ENCODE data around the gene THAP3.

- TF ChIP-seq, protein P1, sequence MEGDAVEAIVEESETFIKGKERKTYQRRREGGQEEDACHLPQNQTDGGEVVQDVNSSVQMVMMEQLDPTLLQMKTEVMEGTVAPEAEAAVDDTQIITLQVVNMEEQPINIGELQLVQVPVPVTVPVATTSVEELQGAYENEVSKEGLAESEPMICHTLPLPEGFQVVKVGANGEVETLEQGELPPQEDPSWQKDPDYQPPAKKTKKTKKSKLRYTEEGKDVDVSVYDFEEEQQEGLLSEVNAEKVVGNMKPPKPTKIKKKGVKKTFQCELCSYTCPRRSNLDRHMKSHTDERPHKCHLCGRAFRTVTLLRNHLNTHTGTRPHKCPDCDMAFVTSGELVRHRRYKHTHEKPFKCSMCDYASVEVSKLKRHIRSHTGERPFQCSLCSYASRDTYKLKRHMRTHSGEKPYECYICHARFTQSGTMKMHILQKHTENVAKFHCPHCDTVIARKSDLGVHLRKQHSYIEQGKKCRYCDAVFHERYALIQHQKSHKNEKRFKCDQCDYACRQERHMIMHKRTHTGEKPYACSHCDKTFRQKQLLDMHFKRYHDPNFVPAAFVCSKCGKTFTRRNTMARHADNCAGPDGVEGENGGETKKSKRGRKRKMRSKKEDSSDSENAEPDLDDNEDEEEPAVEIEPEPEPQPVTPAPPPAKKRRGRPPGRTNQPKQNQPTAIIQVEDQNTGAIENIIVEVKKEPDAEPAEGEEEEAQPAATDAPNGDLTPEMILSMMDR (conservative IDR thresholded peaks at IDR 0.05; ENCODE audit: low read depth in 2 of 2): no peak
- TF ChIP-seq EZH2 (IDR thresholded peaks at IDR 0.05; ENCODE audit: low read depth, unreplicated experiment) (no peak), CREB1 (CRISPR knock-in tag; IDR thresholded peaks at IDR 0.05; ENCODE audit: low read depth) (no peak), REST (IDR thresholded peaks at IDR 0.05; ENCODE audit: unreplicated experiment) (no peak), JUNB (IDR thresholded peaks at IDR 0.05; ENCODE audit: unreplicated experiment) (no peak), POLR2AphosphoS5 (IDR thresholded peaks at IDR 0.05; ENCODE audit: low read depth) (no peak), EZH2phosphoT487 (IDR thresholded peaks at IDR 0.05; ENCODE audit: unreplicated experiment) (no peak), STAT1 (IDR thresholded peaks at IDR 0.05; ENCODE audit: unreplicated experiment) (no peak)
- TF ChIP-seq, protein P2, sequence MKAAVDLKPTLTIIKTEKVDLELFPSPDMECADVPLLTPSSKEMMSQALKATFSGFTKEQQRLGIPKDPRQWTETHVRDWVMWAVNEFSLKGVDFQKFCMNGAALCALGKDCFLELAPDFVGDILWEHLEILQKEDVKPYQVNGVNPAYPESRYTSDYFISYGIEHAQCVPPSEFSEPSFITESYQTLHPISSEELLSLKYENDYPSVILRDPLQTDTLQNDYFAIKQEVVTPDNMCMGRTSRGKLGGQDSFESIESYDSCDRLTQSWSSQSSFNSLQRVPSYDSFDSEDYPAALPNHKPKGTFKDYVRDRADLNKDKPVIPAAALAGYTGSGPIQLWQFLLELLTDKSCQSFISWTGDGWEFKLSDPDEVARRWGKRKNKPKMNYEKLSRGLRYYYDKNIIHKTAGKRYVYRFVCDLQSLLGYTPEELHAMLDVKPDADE (IDR thresholded peaks at IDR 0.05): no peak
Measured at GRCh38 chr1:6632588-6633514, 8.2 kb downstream of the THAP3 start.

Data from GM23338 (cell line).